HepG2 (cell line): ENCODE data around the gene IFT122. TPM values are rescaled to one million over a fixed set of nuclear protein-coding genes. Genes with fewer than 3 reads are reported as not detected.
A peak's percentile ranks its signal among the peaks of the same experiment; 100 is the strongest.
"Not testable (repeated sequence)": the region's sequence is repeated elsewhere in the genome, so short reads cannot be mapped to it uniquely, and the experiment has no call there.

Experiments
- ATAC-seq: fragments of 200-7000 bp; cut with Tn5 transposase; 3 replicates; pipeline ENCODE4 v1.9.1; 2020; ENCODE audit warnings: mild to moderate bottlenecking, moderate library complexity
- BruUV-seq: library from RNA; stranded (reverse); fragments of 400-500 nt; replicated peaks from 2 replicates; lab custom pipeline; 2021; lab: Mats Ljungman, UMichigan
- CTCF ChIA-PET: fragments of 300-600 bp; formaldehyde crosslinking; extraction: SDS; loops from one replicate; lab custom pipeline; 2021; ENCODE audit warnings: low total read pairs, inconsistent platforms, low intra/inter-chr PET ratio; lab: Yijun Ruan, JAX
- POLR2A ChIA-PET: fragments of 350-600 bp; sonication (Branson Sonifier 250); formaldehyde crosslinking; loops from one replicate; lab custom pipeline; 2020; ENCODE audit warnings: antibody characterized with exemption, inconsistent platforms; lab: Yijun Ruan, JAX
- DNase-seq: peaks from one replicate; pipeline ENCODE4 v3.0.0-alpha.2; 2015; ENCODE audit warnings: low spot score
- FAIRE-seq: peaks from 3 replicates; lab custom pipeline; 2011; peaks lifted over from hg19 to GRCh38; lab: Jason Lieb, UNC
- H2AFZ ChIP-seq: one replicate; pipeline ENCODE4 v1.6.1; 2011; ENCODE audit warnings: low read length, inconsistent platforms
- H3K27ac ChIP-seq: fragments of 300-600 bp; 3 replicates; pipeline ENCODE4 v1.8.0; 2011; ENCODE audit warnings: mixed run types, mild to moderate bottlenecking, mixed read lengths, low read length, inconsistent platforms; ENCODE audit not compliant: insufficient read depth; ENCODE audit errors: extremely low read length
- H3K27me3 ChIP-seq, 2 experiments: fragments of 200-600 bp in 1 of 2; 2 replicates in 1 of 2; 3 replicates in 1 of 2; pipeline versions ENCODE4 v1.6.0 to v1.8.0; 2011; ENCODE audit warnings: low read length in 2 of 2, mild to moderate bottlenecking in 2 of 2, moderate library complexity in 2 of 2, inconsistent platforms in 1 of 2; ENCODE audit not compliant: insufficient read depth in 2 of 2, control insufficient read depth in 1 of 2
- H3K36me3 ChIP-seq, 2 experiments: fragments of 200-600 bp in 1 of 2; replicated peaks in 1 of 2; 2 replicates in 1 of 2; 3 replicates in 1 of 2; pipeline versions ENCODE4 v1.5.1 to v1.8.0; 2011; ENCODE audit warnings: low read length in 2 of 2, inconsistent platforms in 1 of 2; ENCODE audit not compliant: insufficient read depth in 2 of 2, control insufficient read depth in 1 of 2
- H3K4me1 ChIP-seq: 2 replicates; pipeline ENCODE4 v1.5.1; 2012; ENCODE audit warnings: low read length, inconsistent platforms; ENCODE audit not compliant: insufficient read depth
- H3K4me2 ChIP-seq: 2 replicates; pipeline ENCODE4 v1.6.0; 2011; ENCODE audit warnings: low read depth, low read length, inconsistent platforms
- H3K4me3 ChIP-seq, 3 experiments: fragments of 200-600 bp in 1 of 3; sonication (generic), shearing (Covaris generic) in 1 of 3; replicated peaks in 1 of 3; 2 replicates each; pipeline ENCODE4 v1.5.1; 2011 to 2016; ENCODE audit warnings: low read length in 3 of 3, inconsistent platforms in 2 of 3, low read depth in 2 of 3, mild to moderate bottlenecking in 2 of 3, control low read depth in 1 of 3, mixed read lengths in 1 of 3; ENCODE audit not compliant: insufficient read depth in 1 of 3
- H3K79me2 ChIP-seq: one replicate; pipeline ENCODE4 v1.6.1; 2011; ENCODE audit warnings: low read length, inconsistent platforms; ENCODE audit not compliant: insufficient read depth
- H3K9ac ChIP-seq: 2 replicates; pipeline ENCODE4 v1.6.0; 2011; ENCODE audit warnings: mild to moderate bottlenecking, low read depth, low read length, inconsistent platforms; ENCODE audit not compliant: insufficient read depth
- H3K9me3 ChIP-seq: 2 replicates; pipeline ENCODE4 v1.5.1; 2012; ENCODE audit warnings: mild to moderate bottlenecking, low read length
- H4K20me1 ChIP-seq: 2 replicates; pipeline ENCODE4 v1.6.0; 2011; ENCODE audit warnings: inconsistent platforms, mild to moderate bottlenecking, low read length, moderate library complexity; ENCODE audit not compliant: insufficient read depth
- FOXA3 ChIP-seq: IDR thresholded peaks from 2 replicates; pipeline ENCODE4 v1.6.1; 2016; ENCODE audit warnings: missing genetic modification reagents, missing compliant biosample characterization
- FOXP4 ChIP-seq: sonication (generic); formaldehyde crosslinking; IDR thresholded peaks from 2 replicates; pipeline ENCODE4 v1.4.0; 2020; ENCODE audit warnings: missing genetic modification reagents
- GATAD2A ChIP-seq: IDR thresholded peaks from 2 replicates; pipeline ENCODE4 v1.6.1; 2016
- LCORL ChIP-seq, 2 experiments: fragments of 450-650 bp in 1 of 2; sonication (generic) in 1 of 2; formaldehyde crosslinking in 1 of 2; IDR thresholded peaks; 2 replicates each; pipeline versions ENCODE4 v1.5.0 to v1.6.1; 2017 to 2020; ENCODE audit warnings: antibody characterized with exemption in 1 of 2, missing genetic modification reagents in 1 of 2
- RCOR2 ChIP-seq: IDR thresholded peaks from 2 replicates; pipeline ENCODE4 v1.6.1; 2016; ENCODE audit warnings: missing biosample characterization, missing genetic modification reagents
- SOX13 ChIP-seq, 3 experiments: fragments of 450-650 bp in 1 of 3; sonication (generic) in 1 of 3; formaldehyde crosslinking in 1 of 3; IDR thresholded peaks in 2 of 3; conservative IDR thresholded peaks in 1 of 3; 2 replicates each; pipeline versions ENCODE4 v1.5.0 to v1.6.1; 2016 to 2020; ENCODE audit warnings: antibody characterized with exemption in 1 of 3, mild to moderate bottlenecking in 1 of 3, missing compliant biosample characterization in 1 of 3, missing genetic modification reagents in 1 of 3, moderate library complexity in 1 of 3
- ZBTB38 ChIP-seq: sonication (generic); formaldehyde crosslinking; IDR thresholded peaks from 2 replicates; pipeline ENCODE4 v1.5.1; 2020; ENCODE audit warnings: mild to moderate bottlenecking, missing genetic modification reagents
- WGBS: methylation state at CpG from one replicate; pipeline ENCODE4 v1.1.6; 2017; ENCODE audit warnings: low lambda C conversion rate; 5-methylcytosine and 5-hydroxymethylcytosine counted together
- in situ Hi-C: cut with HindIII; loops from 2 replicates; pipeline ENCODE4 v1.10.0; 2017; ENCODE audit warnings: low pct_unique_long_range_greater_than_20kb; ENCODE audit not compliant: extremely low pct_ligation_motif_present
- intact Hi-C: fragments of 100-400 bp; cut with micrococcal nuclease; formaldehyde crosslinking; loops from one replicate; pipeline ENCODE4 v1.10.0; 2022; ENCODE audit not compliant: unreplicated experiment
- polyA plus RNA-seq, 8 experiments: library from polyadenylated mRNA; depleted of rRNA in 3 of 8; stranded (reverse) in 7 of 8; unstranded in 1 of 8; fragments of >200 nt; fragmentation: Illumina TruSeq in 4 of 8; extraction: Trizol in 4 of 8; gene quantifications; 2 replicates each; pipeline versions ENCODE4 v1.2.1 to v1.2.3, GENCODE V29; 2011 to 2016; ENCODE audit warnings: low read depth in 4 of 8, missing spikeins in 1 of 8, mixed read lengths in 1 of 8; ENCODE audit not compliant: insufficient read depth in 1 of 8
- total RNA-seq, 5 experiments: library from RNA; depleted of rRNA; stranded (reverse); fragments of >200 nt; fragmentation: Illumina TruSeq; extraction: Trizol; gene quantifications; 2 replicates each; pipeline ENCODE4 v1.2.3, GENCODE V29; 2016; ENCODE audit warnings: low read depth in 1 of 5

The IFT122 gene
- total and polyA plus RNA-seq, 2 of the 13 experiments (the other 11 are each of a cell fraction or from before 2014, with no cell fraction given): 10.1 to 10.3 TPM

- TF ChIP-seq SOX13 (IDR thresholded peaks at IDR 0.05); LCORL (CRISPR knock-in tag; IDR thresholded peaks at IDR 0.05): not testable (repeated sequence)
- TF ChIP-seq SOX13 (CRISPR knock-in tag; conservative IDR thresholded peaks at IDR 0.05 in 1 of 2, IDR thresholded peaks at IDR 0.05 in 1 of 2) (peak in 1 of 2 experiments; percentile 76; a peak in 2 of 4 replicates), FOXA3 (CRISPR knock-in tag) (peak; percentile 75), ZBTB38 (CRISPR knock-in tag) (peak; percentile 60; the same call in 1 of the 2 replicates), RCOR2 (CRISPR knock-in tag) (peak; percentile 45; the same call in 1 of the 2 replicates), FOXP4 (CRISPR knock-in tag) (peak; percentile 88), GATAD2A (CRISPR knock-in tag) (peak; percentile 77), LCORL (IDR thresholded peaks at IDR 0.05) (0 out of 2 replicates have a peak, but pooled peaks have one; percentile 16)
- TF ChIP-seq, all 625 proteins: peak for 47; not testable (repeated sequence) for 578
Observed at GRCh38 chr3:129495006-129495639, 55.1 kb downstream of the IFT122 start (continued).

GRCh38 chr3:129497876-129498275, 57.9 kb downstream of the IFT122 start:
- in situ Hi-C loops, DNase-seq, H3K36me3 ChIP-seq, H3K4me2 ChIP-seq, BruUV-seq, H3K4me3 ChIP-seq, ATAC-seq, H2AFZ ChIP-seq, H3K9me3 ChIP-seq, H3K9ac ChIP-seq, H3K79me2 ChIP-seq, H3K27me3 ChIP-seq, H3K27ac ChIP-seq, CTCF ChIA-PET, H4K20me1 ChIP-seq, FAIRE-seq: not testable (repeated sequence)
- 99% methylated on average over 2 of the region's 2 CpGs for WGBS
- peaks cover 84% of the 10 kb centered on the region for H3K4me1 ChIP-seq
- POLR2A ChIA-PET: interaction anchor here (1.7 kb wide), 1 partner anchor 98 kb away, joined by 7 read pairs; no protein-coding TSS in a partner anchor
- intact Hi-C loops: loop anchor here (10.0 kb wide), 1 partner anchor 57 kb away; no protein-coding TSS in a partner anchor
